GM13976 (cell line): ENCODE measurements around the gene EIF5B.
"Not testable (repeated sequence)": the region's sequence is repeated elsewhere in the genome, so short reads cannot be mapped to it uniquely, and the experiment has no call there.

Experiments
- DNase-seq: peaks from one replicate; pipeline ENCODE4 v3.0.0; 2012; ENCODE audit warnings: low spot score
- CTCF ChIP-seq: IDR thresholded peaks from 2 replicates; pipeline ENCODE4 v1.5.1; 2012; ENCODE audit warnings: borderline replicate concordance, mild to moderate bottlenecking; ENCODE audit not compliant: insufficient read depth; ENCODE audit errors: extremely low read depth, missing control alignments, control extremely low read depth
- in situ Hi-C: fragments of 300-500 bp; cut with MboI; formaldehyde crosslinking; loops from one replicate; pipeline ENCODE4 v1.12.0; 2022; ENCODE audit warnings: low sequenced_read_pairs, mixed read lengths, inconsistent platforms; ENCODE audit not compliant: unreplicated experiment

Gene EIF5B

GRCh38 chr2:99335911-99336803, 1.0 kb upstream of the EIF5B start, which contains the start of gene TXNDC9:
TXNDC9 (minus strand) TSS chr2:99336333; CDS start chr2:99333210, 3,123 bp downstream.
- peak; percentile 98 for DNase-seq

GRCh38 chr2:99336804-99337112, 431 bp upstream of the EIF5B start:
- in situ Hi-C loops: no loop called here
- DNase-seq: no peak
- no peak for TF ChIP-seq CTCF

More at GRCh38 chr2:99335911-99336803, 1.0 kb upstream of the EIF5B start, which contains the start of gene TXNDC9:
- no peak for TF ChIP-seq CTCF
- in situ Hi-C loops: no loop called here

GRCh38 chr2:99338029-99338585, 918 bp downstream of the EIF5B start:
- in situ Hi-C loops: no loop called here
- DNase-seq: no peak
- TF ChIP-seq CTCF: no peak

GRCh38 chr2:99340669-99341236, 3.6 kb downstream of the EIF5B start:
- TF ChIP-seq CTCF: no peak
- in situ Hi-C loops: loop anchor here (10.0 kb wide), 1 partner anchor 144 kb away; no protein-coding TSS in a partner anchor
- DNase-seq: no peak

GRCh38 chr2:99342536-99342935, 5.3 kb downstream of the EIF5B start:
- no peak for TF ChIP-seq CTCF
- DNase-seq: no peak
- in situ Hi-C loops: loop anchor here (10.0 kb wide), 1 partner anchor 142 kb away; no protein-coding TSS in a partner anchor

- in situ Hi-C loops: loop anchor here (10.0 kb wide), 1 partner anchor 139 kb away; no protein-coding TSS in a partner anchor
- DNase-seq: not testable (repeated sequence)
These were observed 8.3 kb downstream of the EIF5B start for GRCh38 chr2:99345446-99345845.

- in situ Hi-C loops: loop anchor here (10.0 kb wide), 1 partner anchor 139 kb away; no protein-coding TSS in a partner anchor
- no peak for DNase-seq
- no peak for TF ChIP-seq CTCF
These were observed 9.0 kb downstream of the EIF5B start for GRCh38 chr2:99346218-99346617.
